Panc1 (cell line): Measurements from ENCODE around the gene PGAM2. TPM values are rescaled to one million over a fixed set of nuclear protein-coding genes. Genes with fewer than 3 reads are reported as not detected.

ENCODE experiments used
- ATAC-seq: fragments of 200-7000 bp; cut with Tn5 transposase; 2 replicates; pipeline ENCODE4 v1.9.1; 2020; ENCODE audit warnings: mild to moderate bottlenecking, moderate library complexity
- BruUV-seq: library from RNA; stranded (reverse); fragments of 400-500 nt; replicated peaks from 2 replicates; lab custom pipeline; 2021; lab: Mats Ljungman, UMichigan
- CTCF ChIA-PET: fragments of 300-600 bp; sonication (Branson Sonifier 250); formaldehyde crosslinking; loops from one replicate; lab custom pipeline; 2022; ENCODE audit warnings: antibody characterized with exemption; lab: Charles Lee
- POLR2A ChIA-PET: fragments of 300-600 bp; sonication (Branson Sonifier 250); formaldehyde crosslinking; loops from one replicate; lab custom pipeline; 2022; ENCODE audit warnings: antibody characterized with exemption; lab: Charles Lee
- DNase-seq: peaks from one replicate; pipeline ENCODE4 v3.0.0-alpha.2; 2010; ENCODE audit warnings: low read depth, low spot score
- H3K27ac ChIP-seq: 2 replicates; pipeline ENCODE4 v1.5.1; 2011; ENCODE audit warnings: mild to moderate bottlenecking, low read length, inconsistent platforms
- H3K27me3 ChIP-seq: fragments of 200-500 bp; sonication (Bioruptor generic); 2 replicates; pipeline ENCODE4 v1.6.0; 2014; ENCODE audit warnings: low read length, inconsistent platforms; ENCODE audit not compliant: control insufficient read depth, insufficient read depth
- H3K36me3 ChIP-seq: fragments of 200-500 bp; sonication (Bioruptor generic); 2 replicates; pipeline ENCODE4 v1.5.1; 2014; ENCODE audit warnings: inconsistent platforms, mild to moderate bottlenecking, low read length, moderate library complexity; ENCODE audit not compliant: control insufficient read depth, insufficient read depth
- H3K4me1 ChIP-seq: 2 replicates; pipeline ENCODE4 v1.5.1; 2011; ENCODE audit warnings: inconsistent platforms, mild to moderate bottlenecking, low read length, moderate library complexity; ENCODE audit not compliant: control insufficient read depth, insufficient read depth
- H3K4me3 ChIP-seq, 2 experiments: 2 replicates each; pipeline ENCODE4 v1.5.1; 2011 to 2012; ENCODE audit warnings: low read depth in 2 of 2, low read length in 2 of 2, mild to moderate bottlenecking in 2 of 2, inconsistent platforms in 1 of 2, moderate library complexity in 1 of 2
- H3K9me3 ChIP-seq: fragments of 200-500 bp; sonication (Bioruptor generic); 2 replicates; pipeline ENCODE4 v1.5.1; 2014; ENCODE audit warnings: low read depth, mild to moderate bottlenecking, inconsistent platforms, low read length, moderate library complexity; ENCODE audit not compliant: control insufficient read depth, insufficient read depth
- POLR2AphosphoS5 ChIP-seq: IDR thresholded peaks from 2 replicates; pipeline ENCODE4 v1.6.1; 2012; ENCODE audit warnings: mild to moderate bottlenecking, low read depth, low read length, moderate library complexity
- SIN3A ChIP-seq: IDR thresholded peaks from 2 replicates; pipeline ENCODE4 v1.6.1; 2012; ENCODE audit warnings: low read depth, mild to moderate bottlenecking, low read length, moderate library complexity, borderline replicate concordance; ENCODE audit not compliant: insufficient read depth
- TCF7L2 ChIP-seq: IDR thresholded peaks from 2 replicates; pipeline ENCODE4 v1.6.1; 2011; ENCODE audit warnings: mild to moderate bottlenecking, low read depth, low read length, inconsistent platforms
- in situ Hi-C: cut with HindIII; loops from 2 replicates; pipeline ENCODE4 v1.10.0; 2016; ENCODE audit warnings: low sequenced_read_pairs, low pct_unique_long_range_greater_than_20kb
- intact Hi-C: fragments of 100-400 bp; cut with micrococcal nuclease; formaldehyde crosslinking; loops from one replicate; pipeline ENCODE4 v1.10.0; 2022; ENCODE audit not compliant: unreplicated experiment
- total RNA-seq: library from RNA; stranded (reverse); gene quantifications from one replicate; pipeline ENCODE4 v1.2.1, GENCODE V29; 2021; ENCODE audit not compliant: unreplicated experiment
- TF ChIP-seq, protein P1 (sequence below), 2 experiments: IDR thresholded peaks; 2 replicates each; pipeline ENCODE4 v1.6.1; 2011 to 2012; ENCODE audit warnings: low read depth in 2 of 2, control low read depth in 1 of 2, low read length in 1 of 2, mild to moderate bottlenecking in 1 of 2, moderate library complexity in 1 of 2; ENCODE audit not compliant: insufficient read depth in 1 of 2
- TF ChIP-seq, protein P2 (sequence below): fragments of 450-650 bp; IDR thresholded peaks from 2 replicates; pipeline ENCODE4 v1.5.1; 2017; ENCODE audit warnings: mild to moderate bottlenecking

The PGAM2 gene
- total RNA-seq, 1 experiment from 2014 or later, result 1.3 TPM

DNA sequence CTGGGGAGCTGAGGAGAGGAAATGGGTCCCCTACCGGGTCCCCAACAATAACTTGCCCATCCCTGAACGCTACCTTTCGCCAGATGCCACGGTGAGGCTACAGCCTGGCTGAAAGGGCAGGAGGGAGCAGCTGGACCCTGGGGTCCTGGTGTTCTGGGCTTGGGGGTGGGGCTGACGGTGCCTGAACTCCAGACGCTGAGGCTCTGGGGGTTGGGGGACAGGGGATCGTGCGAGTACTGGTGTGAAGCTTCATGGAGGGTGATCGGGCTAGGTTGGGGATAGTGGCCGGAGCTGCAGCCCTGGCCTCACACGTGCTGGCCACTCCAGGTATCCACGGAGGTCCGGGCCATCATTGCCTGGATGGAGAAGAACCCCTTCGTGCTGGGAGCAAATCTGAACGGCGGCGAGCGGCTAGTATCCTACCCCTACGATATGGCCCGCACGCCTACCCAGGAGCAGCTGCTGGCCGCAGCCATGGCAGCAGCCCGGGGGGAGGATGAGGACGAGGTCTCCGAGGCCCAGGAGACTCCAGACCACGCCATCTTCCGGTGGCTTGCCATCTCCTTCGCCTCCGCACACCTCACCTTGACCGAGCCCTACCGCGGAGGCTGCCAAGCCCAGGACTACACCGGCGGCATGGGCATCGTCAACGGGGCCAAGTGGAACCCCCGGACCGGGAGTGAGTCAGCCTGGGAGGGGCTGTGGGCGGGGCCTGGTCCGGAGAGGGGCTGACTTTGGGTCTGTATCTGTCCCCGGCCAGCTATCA lies 47.0 kb upstream of the PGAM2 start:
- BruUV-seq, result no TSS peak
- Histone ChIP-seq H3K27ac (no peak overlapping the region), H3K4me1 (no peaks in the 10 kb centered on the region; the same call in 1 of the 2 replicates), H3K4me3 (peak overlapping the region; percentile 24 to 46), H3K27me3 (no peaks in the 10 kb centered on the region), H3K36me3 (peaks cover 4% of the 10 kb centered on the region), H3K9me3 (no peaks in the 10 kb centered on the region)
- DNase-seq, result no peak
- peak; percentile 49 for ATAC-seq
- in situ Hi-C loops, result no loop called here
- CTCF ChIA-PET, result no interaction called here
- POLR2A ChIA-PET, result no interaction called here
- TF ChIP-seq, protein P1, sequence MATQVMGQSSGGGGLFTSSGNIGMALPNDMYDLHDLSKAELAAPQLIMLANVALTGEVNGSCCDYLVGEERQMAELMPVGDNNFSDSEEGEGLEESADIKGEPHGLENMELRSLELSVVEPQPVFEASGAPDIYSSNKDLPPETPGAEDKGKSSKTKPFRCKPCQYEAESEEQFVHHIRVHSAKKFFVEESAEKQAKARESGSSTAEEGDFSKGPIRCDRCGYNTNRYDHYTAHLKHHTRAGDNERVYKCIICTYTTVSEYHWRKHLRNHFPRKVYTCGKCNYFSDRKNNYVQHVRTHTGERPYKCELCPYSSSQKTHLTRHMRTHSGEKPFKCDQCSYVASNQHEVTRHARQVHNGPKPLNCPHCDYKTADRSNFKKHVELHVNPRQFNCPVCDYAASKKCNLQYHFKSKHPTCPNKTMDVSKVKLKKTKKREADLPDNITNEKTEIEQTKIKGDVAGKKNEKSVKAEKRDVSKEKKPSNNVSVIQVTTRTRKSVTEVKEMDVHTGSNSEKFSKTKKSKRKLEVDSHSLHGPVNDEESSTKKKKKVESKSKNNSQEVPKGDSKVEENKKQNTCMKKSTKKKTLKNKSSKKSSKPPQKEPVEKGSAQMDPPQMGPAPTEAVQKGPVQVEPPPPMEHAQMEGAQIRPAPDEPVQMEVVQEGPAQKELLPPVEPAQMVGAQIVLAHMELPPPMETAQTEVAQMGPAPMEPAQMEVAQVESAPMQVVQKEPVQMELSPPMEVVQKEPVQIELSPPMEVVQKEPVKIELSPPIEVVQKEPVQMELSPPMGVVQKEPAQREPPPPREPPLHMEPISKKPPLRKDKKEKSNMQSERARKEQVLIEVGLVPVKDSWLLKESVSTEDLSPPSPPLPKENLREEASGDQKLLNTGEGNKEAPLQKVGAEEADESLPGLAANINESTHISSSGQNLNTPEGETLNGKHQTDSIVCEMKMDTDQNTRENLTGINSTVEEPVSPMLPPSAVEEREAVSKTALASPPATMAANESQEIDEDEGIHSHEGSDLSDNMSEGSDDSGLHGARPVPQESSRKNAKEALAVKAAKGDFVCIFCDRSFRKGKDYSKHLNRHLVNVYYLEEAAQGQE (IDR thresholded peaks at IDR 0.05; ENCODE audit: insufficient read depth in 1 of 2, low read depth in 2 of 2, low read length in 1 of 2), result no peak
- TF ChIP-seq SIN3A (0 out of 2 replicates have a peak, but pooled peaks have one; percentile 53), POLR2AphosphoS5 (no peak), TCF7L2 (no peak)
- TF ChIP-seq, protein P2, sequence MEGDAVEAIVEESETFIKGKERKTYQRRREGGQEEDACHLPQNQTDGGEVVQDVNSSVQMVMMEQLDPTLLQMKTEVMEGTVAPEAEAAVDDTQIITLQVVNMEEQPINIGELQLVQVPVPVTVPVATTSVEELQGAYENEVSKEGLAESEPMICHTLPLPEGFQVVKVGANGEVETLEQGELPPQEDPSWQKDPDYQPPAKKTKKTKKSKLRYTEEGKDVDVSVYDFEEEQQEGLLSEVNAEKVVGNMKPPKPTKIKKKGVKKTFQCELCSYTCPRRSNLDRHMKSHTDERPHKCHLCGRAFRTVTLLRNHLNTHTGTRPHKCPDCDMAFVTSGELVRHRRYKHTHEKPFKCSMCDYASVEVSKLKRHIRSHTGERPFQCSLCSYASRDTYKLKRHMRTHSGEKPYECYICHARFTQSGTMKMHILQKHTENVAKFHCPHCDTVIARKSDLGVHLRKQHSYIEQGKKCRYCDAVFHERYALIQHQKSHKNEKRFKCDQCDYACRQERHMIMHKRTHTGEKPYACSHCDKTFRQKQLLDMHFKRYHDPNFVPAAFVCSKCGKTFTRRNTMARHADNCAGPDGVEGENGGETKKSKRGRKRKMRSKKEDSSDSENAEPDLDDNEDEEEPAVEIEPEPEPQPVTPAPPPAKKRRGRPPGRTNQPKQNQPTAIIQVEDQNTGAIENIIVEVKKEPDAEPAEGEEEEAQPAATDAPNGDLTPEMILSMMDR, result no peak
- intact Hi-C loops, result no loop called here

DNA sequence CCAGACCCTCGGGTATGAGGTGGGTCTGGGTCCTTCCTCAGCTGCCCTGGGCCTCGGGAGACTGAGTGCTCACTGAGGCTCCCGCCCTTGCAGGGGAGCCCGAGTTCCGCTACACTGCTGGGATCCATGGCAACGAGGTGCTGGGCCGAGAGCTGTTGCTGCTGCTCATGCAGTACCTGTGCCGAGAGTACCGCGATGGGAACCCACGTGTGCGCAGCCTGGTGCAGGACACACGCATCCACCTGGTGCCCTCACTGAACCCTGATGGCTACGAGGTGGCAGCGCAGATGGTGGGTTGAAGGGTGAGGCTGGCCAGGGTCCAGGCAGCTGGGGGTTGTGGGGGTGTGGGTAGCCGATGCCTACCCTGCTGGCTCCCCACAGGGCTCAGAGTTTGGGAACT lies 46.4 kb upstream of the PGAM2 start:
- Histone ChIP-seq H3K27me3 (no peaks in the 10 kb centered on the region), H3K9me3 (no peaks in the 10 kb centered on the region), H3K36me3 (no peaks in the 10 kb centered on the region; the same call in 1 of the 2 replicates), H3K4me1 (no peaks in the 10 kb centered on the region; the same call in 1 of the 2 replicates), H3K4me3 (no peak overlapping the region), H3K27ac (no peak overlapping the region)
- in situ Hi-C loops, result no loop called here
- intact Hi-C loops, result no loop called here
- POLR2A ChIA-PET, result interaction anchor here (1.0 kb wide), 1 partner anchor 59 kb away, joined by 3 read pairs; no protein-coding TSS in a partner anchor
- TF ChIP-seq, protein P1 (IDR thresholded peaks at IDR 0.05; ENCODE audit: insufficient read depth in 1 of 2, low read depth in 2 of 2, low read length in 1 of 2), result no peak
- no peak for TF ChIP-seq SIN3A
- no peak for TF ChIP-seq POLR2AphosphoS5
- TF ChIP-seq, protein P2, result no peak
- no peak for TF ChIP-seq TCF7L2
- CTCF ChIA-PET, result no interaction called here
- ATAC-seq (no peak), DNase-seq (no peak)
- BruUV-seq, result no TSS peak
